ENCODE measurements around the gene SLC22A23.

DNA sequence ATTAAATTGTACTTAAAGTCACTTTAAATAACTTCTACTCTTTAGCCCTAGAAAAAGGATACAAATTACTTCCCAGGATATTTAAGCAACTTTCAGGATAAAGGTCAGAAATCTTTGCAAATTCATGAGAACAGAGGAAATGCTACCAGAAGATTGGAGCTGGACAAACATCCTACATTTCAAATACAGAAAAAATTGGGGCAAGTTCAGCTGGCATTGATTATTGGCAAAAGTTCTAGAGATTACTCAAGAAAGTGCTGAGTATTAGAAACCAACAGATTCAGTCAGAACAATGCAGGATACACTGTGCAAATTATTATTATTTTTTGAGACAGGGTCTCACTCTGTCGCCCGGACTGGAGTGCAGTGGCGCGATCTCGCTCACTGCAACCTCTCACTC lies 6.0 kb downstream of the SLC22A23 start:
- TF ChIP-seq, protein P1, sequence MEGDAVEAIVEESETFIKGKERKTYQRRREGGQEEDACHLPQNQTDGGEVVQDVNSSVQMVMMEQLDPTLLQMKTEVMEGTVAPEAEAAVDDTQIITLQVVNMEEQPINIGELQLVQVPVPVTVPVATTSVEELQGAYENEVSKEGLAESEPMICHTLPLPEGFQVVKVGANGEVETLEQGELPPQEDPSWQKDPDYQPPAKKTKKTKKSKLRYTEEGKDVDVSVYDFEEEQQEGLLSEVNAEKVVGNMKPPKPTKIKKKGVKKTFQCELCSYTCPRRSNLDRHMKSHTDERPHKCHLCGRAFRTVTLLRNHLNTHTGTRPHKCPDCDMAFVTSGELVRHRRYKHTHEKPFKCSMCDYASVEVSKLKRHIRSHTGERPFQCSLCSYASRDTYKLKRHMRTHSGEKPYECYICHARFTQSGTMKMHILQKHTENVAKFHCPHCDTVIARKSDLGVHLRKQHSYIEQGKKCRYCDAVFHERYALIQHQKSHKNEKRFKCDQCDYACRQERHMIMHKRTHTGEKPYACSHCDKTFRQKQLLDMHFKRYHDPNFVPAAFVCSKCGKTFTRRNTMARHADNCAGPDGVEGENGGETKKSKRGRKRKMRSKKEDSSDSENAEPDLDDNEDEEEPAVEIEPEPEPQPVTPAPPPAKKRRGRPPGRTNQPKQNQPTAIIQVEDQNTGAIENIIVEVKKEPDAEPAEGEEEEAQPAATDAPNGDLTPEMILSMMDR (optimal IDR thresholded peaks at IDR 0.05 in 1 of 3, IDR thresholded peaks at IDR 0.05 in 1 of 3, conservative IDR thresholded peaks at IDR 0.05 in 1 of 3; ENCODE audit: extremely low read depth in 1 of 3, insufficient read depth in 2 of 3, low read length in 3 of 3) = no peak
- no peak for TF ChIP-seq EZH2 (IDR thresholded peaks at IDR 0.05; ENCODE audit: low read length)

Data from keratinocyte (primary cell).